ENCODE data around the gene OTUB1.
A peak's percentile ranks its signal among the peaks of the same experiment; 100 is the strongest.

The OTUB1 gene

DNA sequence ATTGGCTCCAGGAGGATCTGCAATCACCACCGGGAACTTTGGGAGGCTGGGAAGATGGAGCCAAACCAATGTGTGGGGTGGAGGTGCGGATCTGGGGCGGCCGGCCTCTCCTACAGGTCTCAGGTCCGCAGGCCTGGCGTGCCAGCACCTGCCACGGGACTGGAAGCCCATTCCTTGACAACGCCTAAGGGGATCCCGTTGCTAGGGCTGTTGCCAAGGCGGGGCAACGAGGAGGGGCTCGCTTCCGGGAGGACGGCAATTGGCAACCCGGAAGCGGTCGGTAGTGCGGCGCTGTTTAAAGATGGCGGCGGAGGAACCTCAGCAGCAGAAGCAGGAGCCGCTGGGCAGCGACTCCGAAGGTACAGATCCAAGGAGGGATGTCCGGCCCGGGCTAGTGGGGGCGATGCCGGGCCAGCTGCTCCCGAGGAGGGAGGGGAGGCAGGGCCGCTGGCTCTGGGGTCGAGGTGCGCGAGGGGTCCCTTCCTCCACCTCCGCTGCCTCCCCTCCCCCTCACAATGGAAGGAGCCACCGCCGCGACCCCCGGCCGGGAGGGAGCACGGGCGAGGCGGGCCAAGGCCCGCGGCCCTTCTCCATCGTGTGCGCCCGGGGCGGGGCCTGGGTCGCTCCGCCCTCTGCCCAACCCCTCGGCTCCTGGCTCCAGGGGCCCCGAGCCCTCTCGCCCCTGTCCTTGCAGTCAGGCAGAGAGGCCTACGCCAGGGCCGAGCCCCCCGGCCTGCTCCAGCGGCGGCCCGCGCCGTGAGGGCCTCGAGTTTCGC lies at the start of gene OTUB1:
Gene OTUB1 (plus strand): TSS at position 283 of the 776 bp plus-strand sequence. CDS start 19 bp downstream, at position 302.
- Histone ChIP-seq H3K9me3 (ENCODE audit: control insufficient read depth, insufficient read depth, low read length) (no peaks in the 10 kb centered on the region), H3K36me3 (ENCODE audit: control insufficient read depth, insufficient read depth, low read length) (peaks cover 11% of the 10 kb centered on the region; the same call in 1 of the 2 replicates), H3K27me3 (ENCODE audit: control insufficient read depth, insufficient read depth, low read length) (no peaks in the 10 kb centered on the region), H3K4me1 (ENCODE audit: control insufficient read depth, insufficient read depth, low read length) (no peaks in the 10 kb centered on the region), H3K27ac (ENCODE audit: low read length) (no peak within 1 kb of the TSS), H3K4me3 (ENCODE audit: low read length) (peak within 1 kb of the TSS; percentile 96)
- DNase-seq (ENCODE audit: low read depth, low spot score): peak; percentile 88
- no CpG with 5 or more reads among the region's 63 CpGs for WGBS (ENCODE audit: insufficient coverage, insufficient read length)

GRCh38 chr11:63937713-63938478 lies 48.3 kb upstream of the OTUB1 start:
- no peak for DNase-seq (ENCODE audit: low read depth, low spot score)
- Histone ChIP-seq H3K4me3 (ENCODE audit: low read length) (peak overlapping the region; percentile 44; the same call in 1 of the 2 replicates), H3K27me3 (ENCODE audit: control insufficient read depth, insufficient read depth, low read length) (no peaks in the 10 kb centered on the region), H3K4me1 (ENCODE audit: control insufficient read depth, insufficient read depth, low read length) (no peaks in the 10 kb centered on the region; the same call in 1 of the 2 replicates), H3K27ac (ENCODE audit: low read length) (no peak overlapping the region), H3K9me3 (ENCODE audit: control insufficient read depth, insufficient read depth, low read length) (no peaks in the 10 kb centered on the region), H3K36me3 (ENCODE audit: control insufficient read depth, insufficient read depth, low read length) (no peaks in the 10 kb centered on the region; the same call in 1 of the 2 replicates)
- WGBS (ENCODE audit: insufficient coverage, insufficient read length): no CpG with 5 or more reads among the region's 30 CpGs

- H3K4me1 ChIP-seq (ENCODE audit: control insufficient read depth, insufficient read depth, low read length): no peaks in the 10 kb centered on the region; the same call in 1 of the 2 replicates
- H3K36me3 ChIP-seq (ENCODE audit: control insufficient read depth, insufficient read depth, low read length): no peaks in the 10 kb centered on the region; the same call in 1 of the 2 replicates
- no peak within 1 kb of the TSS for H3K27ac ChIP-seq (ENCODE audit: low read length)
- H3K27me3 ChIP-seq (ENCODE audit: control insufficient read depth, insufficient read depth, low read length): no peaks in the 10 kb centered on the region
- H3K9me3 ChIP-seq (ENCODE audit: control insufficient read depth, insufficient read depth, low read length): no peaks in the 10 kb centered on the region
- peak within 1 kb of the TSS; percentile 58; the same call in 1 of the 2 replicates for H3K4me3 ChIP-seq (ENCODE audit: low read length)
- WGBS (ENCODE audit: insufficient coverage, insufficient read length): no CpG with 5 or more reads among the region's 92 CpGs
- peak; percentile 94 for DNase-seq (ENCODE audit: low read depth, low spot score)
Measured at GRCh38 chr11:63938479-63939396, 47.5 kb upstream of the OTUB1 start, which contains the start of gene NAA40. TSS of gene NAA40 (plus strand) at chr11:63939002. CDS start at chr11:63939097, 95 bp downstream.

DNA sequence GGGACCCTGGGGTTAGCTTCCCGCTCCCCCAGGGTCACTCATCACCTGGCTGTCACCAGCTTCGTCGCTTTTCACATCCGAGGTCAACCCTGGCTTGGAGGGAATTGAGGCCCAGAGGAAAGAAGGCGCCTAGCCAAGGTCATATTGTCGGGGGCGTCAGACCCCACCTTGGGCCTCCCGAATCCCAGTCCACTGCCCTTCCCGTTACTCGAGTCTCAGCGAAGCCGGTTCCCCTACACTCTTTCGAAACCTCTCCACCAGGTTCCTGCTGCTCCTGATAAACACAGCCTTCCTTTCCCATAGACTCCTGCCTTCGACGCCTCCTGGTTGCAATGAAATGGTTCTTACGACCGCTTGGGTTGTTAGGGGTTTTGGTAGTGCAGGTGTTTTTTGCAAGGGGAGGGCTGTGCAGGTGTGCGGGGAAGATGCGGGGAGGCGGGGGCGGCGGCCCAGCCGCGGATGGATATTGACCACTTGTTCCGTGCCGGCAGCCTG lies 46.8 kb upstream of the OTUB1 start:
- no peak for DNase-seq (ENCODE audit: low read depth, low spot score)
- no peak overlapping the region for H3K27ac ChIP-seq (ENCODE audit: low read length)
- no CpG with 5 or more reads among the region's 26 CpGs for WGBS (ENCODE audit: insufficient coverage, insufficient read length)
- no peaks in the 10 kb centered on the region for H3K27me3 ChIP-seq (ENCODE audit: control insufficient read depth, insufficient read depth, low read length)
- H3K36me3 ChIP-seq (ENCODE audit: control insufficient read depth, insufficient read depth, low read length): no peaks in the 10 kb centered on the region; the same call in 1 of the 2 replicates
- H3K4me1 ChIP-seq (ENCODE audit: control insufficient read depth, insufficient read depth, low read length): no peaks in the 10 kb centered on the region; the same call in 1 of the 2 replicates
- H3K9me3 ChIP-seq (ENCODE audit: control insufficient read depth, insufficient read depth, low read length): no peaks in the 10 kb centered on the region
- H3K4me3 ChIP-seq (ENCODE audit: low read length): peak overlapping the region; percentile 58; the same call in 1 of the 2 replicates

- no CpG with 5 or more reads among the region's 6 CpGs for WGBS (ENCODE audit: insufficient coverage, insufficient read length)
- Histone ChIP-seq H3K36me3 (ENCODE audit: control insufficient read depth, insufficient read depth, low read length) (no peaks in the 10 kb centered on the region; the same call in 1 of the 2 replicates), H3K27me3 (ENCODE audit: control insufficient read depth, insufficient read depth, low read length) (no peaks in the 10 kb centered on the region), H3K27ac (ENCODE audit: low read length) (no peak overlapping the region), H3K9me3 (ENCODE audit: control insufficient read depth, insufficient read depth, low read length) (no peaks in the 10 kb centered on the region), H3K4me1 (ENCODE audit: control insufficient read depth, insufficient read depth, low read length) (no peaks in the 10 kb centered on the region; the same call in 1 of the 2 replicates), H3K4me3 (ENCODE audit: low read length) (no peak overlapping the region)
- no peak for DNase-seq (ENCODE audit: low read depth, low spot score)
Measured at GRCh38 chr11:63940786-63941185, 45.5 kb upstream of the OTUB1 start.

DNA sequence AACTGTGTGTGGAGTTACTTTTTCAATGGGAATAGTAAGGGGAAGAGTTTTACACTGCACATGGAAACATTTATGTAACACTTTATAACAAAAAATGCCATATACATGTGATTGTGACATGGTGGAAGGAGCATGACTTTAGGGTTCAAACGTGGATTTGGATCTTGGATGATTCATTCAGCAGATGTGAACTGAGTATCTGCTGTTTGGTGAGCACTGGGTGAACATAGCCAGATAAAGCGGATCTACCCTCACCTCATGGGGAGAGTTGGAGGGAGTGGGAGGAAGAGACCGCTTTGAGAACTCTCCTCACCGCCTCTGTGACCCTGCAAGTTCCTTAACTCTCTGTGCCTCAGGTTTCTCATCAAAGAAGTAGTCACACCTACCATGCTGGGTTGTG lies 44.3 kb upstream of the OTUB1 start:
- H3K4me1 ChIP-seq (ENCODE audit: control insufficient read depth, insufficient read depth, low read length): no peaks in the 10 kb centered on the region; the same call in 1 of the 2 replicates
- H3K9me3 ChIP-seq (ENCODE audit: control insufficient read depth, insufficient read depth, low read length): no peaks in the 10 kb centered on the region
- no peak overlapping the region for H3K4me3 ChIP-seq (ENCODE audit: low read length)
- DNase-seq (ENCODE audit: low read depth, low spot score): no peak
- H3K27me3 ChIP-seq (ENCODE audit: control insufficient read depth, insufficient read depth, low read length): no peaks in the 10 kb centered on the region
- no peak overlapping the region for H3K27ac ChIP-seq (ENCODE audit: low read length)
- no peaks in the 10 kb centered on the region; the same call in 1 of the 2 replicates for H3K36me3 ChIP-seq (ENCODE audit: control insufficient read depth, insufficient read depth, low read length)
- WGBS (ENCODE audit: insufficient coverage, insufficient read length): no CpG with 5 or more reads among the region's 4 CpGs

DNA sequence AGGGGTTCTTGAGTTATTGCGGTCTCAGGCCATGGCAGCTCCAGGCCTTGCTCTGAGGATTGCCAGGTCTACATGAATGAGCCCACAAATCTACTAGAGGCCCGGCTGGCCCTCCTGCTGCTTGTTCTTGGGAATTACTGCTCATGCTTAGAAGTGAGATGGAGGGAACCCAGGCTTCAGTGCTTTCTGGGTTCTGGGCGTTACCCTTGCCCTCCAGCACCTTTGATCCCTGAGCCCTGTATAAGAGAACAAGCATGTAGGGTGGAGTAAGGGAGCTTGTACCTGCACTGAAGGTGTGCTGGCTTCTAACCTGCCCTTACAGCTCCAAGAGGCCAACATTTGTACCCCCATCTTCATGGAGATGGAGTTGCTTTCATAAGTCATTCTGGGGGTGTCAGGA lies 43.4 kb upstream of the OTUB1 start:
- H3K27ac ChIP-seq (ENCODE audit: low read length): no peak overlapping the region
- no peak overlapping the region for H3K4me3 ChIP-seq (ENCODE audit: low read length)
- no peaks in the 10 kb centered on the region; the same call in 1 of the 2 replicates for H3K4me1 ChIP-seq (ENCODE audit: control insufficient read depth, insufficient read depth, low read length)
- no CpG with 5 or more reads among the region's 3 CpGs for WGBS (ENCODE audit: insufficient coverage, insufficient read length)
- no peak for DNase-seq (ENCODE audit: low read depth, low spot score)
- H3K36me3 ChIP-seq (ENCODE audit: control insufficient read depth, insufficient read depth, low read length): no peaks in the 10 kb centered on the region; the same call in 1 of the 2 replicates
- no peaks in the 10 kb centered on the region for H3K27me3 ChIP-seq (ENCODE audit: control insufficient read depth, insufficient read depth, low read length)
- H3K9me3 ChIP-seq (ENCODE audit: control insufficient read depth, insufficient read depth, low read length): no peaks in the 10 kb centered on the region

DNA sequence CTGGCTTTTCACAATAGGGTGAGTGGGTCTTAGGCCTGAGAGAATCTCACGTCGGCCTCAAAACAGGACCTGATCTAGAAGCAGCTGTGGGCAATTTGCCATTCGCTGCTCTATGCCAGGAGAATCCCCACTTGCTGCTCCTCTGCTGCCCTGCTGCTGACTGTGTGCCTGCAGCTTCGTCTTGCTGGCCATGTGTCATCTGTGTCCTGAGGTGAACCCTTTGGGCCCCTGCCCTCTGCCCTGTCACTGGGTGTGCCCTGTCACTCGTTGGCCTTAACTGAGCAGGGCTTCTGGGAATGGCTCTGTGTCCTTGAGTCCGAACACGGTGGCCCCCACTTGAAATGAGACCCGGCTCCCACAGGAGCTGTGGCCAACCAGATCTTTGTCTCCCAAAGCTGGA lies 41.3 kb upstream of the OTUB1 start:
- H3K27ac ChIP-seq (ENCODE audit: low read length): no peak overlapping the region
- H3K4me1 ChIP-seq (ENCODE audit: control insufficient read depth, insufficient read depth, low read length): no peaks in the 10 kb centered on the region
- H3K4me3 ChIP-seq (ENCODE audit: low read length): no peak overlapping the region
- no peaks in the 10 kb centered on the region; the same call in 1 of the 2 replicates for H3K36me3 ChIP-seq (ENCODE audit: control insufficient read depth, insufficient read depth, low read length)
- H3K9me3 ChIP-seq (ENCODE audit: control insufficient read depth, insufficient read depth, low read length): no peaks in the 10 kb centered on the region
- no peak for DNase-seq (ENCODE audit: low read depth, low spot score)
- WGBS (ENCODE audit: insufficient coverage, insufficient read length): no CpG with 5 or more reads among the region's 8 CpGs
- no peaks in the 10 kb centered on the region for H3K27me3 ChIP-seq (ENCODE audit: control insufficient read depth, insufficient read depth, low read length)

GRCh38 chr11:63945477-63946163 lies 40.6 kb upstream of the OTUB1 start:
- Histone ChIP-seq H3K36me3 (ENCODE audit: control insufficient read depth, insufficient read depth, low read length) (no peaks in the 10 kb centered on the region; the same call in 1 of the 2 replicates), H3K4me1 (ENCODE audit: control insufficient read depth, insufficient read depth, low read length) (no peaks in the 10 kb centered on the region), H3K4me3 (ENCODE audit: low read length) (no peak overlapping the region), H3K9me3 (ENCODE audit: control insufficient read depth, insufficient read depth, low read length) (no peaks in the 10 kb centered on the region), H3K27ac (ENCODE audit: low read length) (no peak overlapping the region), H3K27me3 (ENCODE audit: control insufficient read depth, insufficient read depth, low read length) (no peaks in the 10 kb centered on the region)
- no peak for DNase-seq (ENCODE audit: low read depth, low spot score)
- no CpG with 5 or more reads among the region's 14 CpGs for WGBS (ENCODE audit: insufficient coverage, insufficient read length)
